Measurements from ENCODE around the gene DNAJC30.
A peak's percentile ranks its signal among the peaks of the same experiment; 100 is the strongest.
"Not testable (repeated sequence)": the region's sequence is repeated elsewhere in the genome, so short reads cannot be mapped to it uniquely, and the experiment has no call there.

Gene DNAJC30

GRCh38 chr7:73683056-73683787 is at the start of gene DNAJC30, which contains the start of gene BUD23:
DNAJC30 (minus strand) TSS chr7:73683453; CDS start chr7:73683423, 30 bp downstream.
BUD23 (plus strand) TSS chr7:73683597; CDS start chr7:73683626, 29 bp downstream.
- DNase-seq, result peak; percentile 81 to 97 (median 92)

- DNase-seq, result no peak
Measured at GRCh38 chr7:73732397-73732796, 49.1 kb upstream of the DNAJC30 start.

DNA sequence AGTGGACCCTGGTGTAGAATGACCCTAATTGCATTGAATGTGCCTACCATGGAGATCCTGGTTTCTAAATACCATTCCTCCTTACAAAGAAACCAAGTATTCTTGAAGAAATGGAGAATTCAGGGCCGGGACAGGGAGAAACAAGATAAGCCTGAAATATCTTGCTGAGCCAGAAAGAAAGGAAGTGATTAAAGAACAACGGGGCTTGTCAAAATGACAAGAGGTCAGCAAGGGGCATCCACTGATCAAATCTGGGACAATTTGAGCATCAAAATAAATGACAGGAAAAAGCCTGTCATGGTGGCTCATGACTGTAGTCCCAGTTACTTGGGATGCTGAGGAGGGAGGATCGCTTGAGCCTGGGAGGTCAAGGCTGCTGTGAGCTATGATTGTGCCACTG is 47.2 kb upstream of the DNAJC30 start:
- DNase-seq, result no peak

DNA sequence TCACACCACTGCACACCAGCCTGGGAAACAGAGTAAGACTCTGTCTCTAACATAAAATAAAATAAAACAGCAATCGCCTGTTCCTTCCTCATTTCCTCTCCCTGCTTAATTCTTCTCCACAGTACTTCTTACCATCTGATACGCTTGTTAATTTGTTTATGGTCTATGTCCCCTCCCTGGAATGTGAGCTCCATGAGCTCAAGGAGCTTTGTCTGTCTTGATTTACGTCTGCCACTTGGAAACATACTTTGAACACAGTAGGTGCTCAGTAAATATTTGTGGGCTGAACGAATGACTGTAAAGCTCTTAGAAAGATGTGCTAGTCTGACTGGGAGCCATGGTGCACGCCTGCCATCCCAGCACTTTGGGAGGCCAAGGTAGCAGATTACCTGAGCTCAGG is 45.3 kb upstream of the DNAJC30 start:
- DNase-seq, result no peak

DNA sequence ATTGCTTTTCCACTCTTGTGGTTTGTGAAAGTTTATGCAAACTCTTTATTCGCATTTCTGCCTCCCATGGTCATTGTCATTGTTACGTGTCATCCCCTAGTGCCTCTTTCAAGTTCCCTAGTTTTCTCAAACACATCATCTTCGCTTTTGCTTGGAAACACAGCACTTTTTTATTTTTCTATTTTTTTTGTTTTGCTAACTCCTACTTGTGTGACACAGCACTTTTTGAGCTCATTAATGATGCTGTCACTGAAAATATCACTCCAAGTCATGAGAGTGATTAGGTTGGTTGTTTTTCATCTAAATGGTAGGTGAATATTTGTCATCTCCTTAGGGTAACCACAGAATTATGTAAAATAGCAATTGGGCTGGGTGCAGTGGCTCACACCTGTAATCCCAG is 44.7 kb upstream of the DNAJC30 start:
- DNase-seq, result no peak

GRCh38 chr7:73726083-73726466 is 42.8 kb upstream of the DNAJC30 start:
- no peak for DNase-seq

DNA sequence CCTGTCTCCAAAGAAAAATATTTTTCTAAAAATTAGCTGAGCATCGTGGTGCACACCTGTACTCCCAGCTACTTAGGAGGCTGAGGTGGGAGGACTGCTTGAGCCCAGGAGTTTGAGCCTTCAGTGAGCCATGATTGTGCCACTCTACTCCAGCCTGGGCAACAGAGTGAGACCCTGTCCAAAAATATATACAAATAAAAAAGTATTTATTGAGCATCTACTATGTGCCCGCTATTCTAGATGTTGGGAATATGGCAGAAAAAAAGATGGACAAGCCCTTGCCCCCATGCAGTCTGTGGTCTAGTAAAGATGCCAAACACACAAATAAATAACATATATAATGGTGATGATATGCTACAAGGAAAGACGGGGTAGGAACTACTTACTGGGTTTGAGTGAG is 40.6 kb upstream of the DNAJC30 start:
- DNase-seq, result no peak

GRCh38 chr7:73722785-73723184 is 39.5 kb upstream of the DNAJC30 start:
- no peak for DNase-seq

DNA sequence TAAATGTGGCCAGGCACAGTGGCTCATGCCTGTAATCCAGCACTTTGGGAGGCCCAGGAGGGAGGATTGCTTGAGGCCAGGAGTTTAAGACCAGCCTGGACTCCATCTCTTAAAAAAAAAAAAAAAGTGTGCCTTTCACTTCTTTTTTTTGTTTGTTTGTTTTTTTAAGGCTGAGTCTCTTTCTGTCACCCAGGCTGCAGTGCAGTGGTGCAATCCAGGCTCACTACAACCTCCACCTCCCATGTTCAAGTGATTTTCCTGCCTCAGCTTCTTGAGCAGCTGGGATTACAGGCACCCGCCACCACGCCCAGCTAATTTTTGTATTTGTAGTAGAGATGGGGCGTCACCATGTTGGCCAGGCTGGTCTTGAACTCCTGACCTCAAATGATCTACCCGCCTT is 38.9 kb upstream of the DNAJC30 start:
- not testable (repeated sequence) for DNase-seq

- DNase-seq, result peak in 45 of 51 donors; percentile 6 to 84 (median 58)
Measured at GRCh38 chr7:73721377-73721817, 38.1 kb upstream of the DNAJC30 start.

DNA sequence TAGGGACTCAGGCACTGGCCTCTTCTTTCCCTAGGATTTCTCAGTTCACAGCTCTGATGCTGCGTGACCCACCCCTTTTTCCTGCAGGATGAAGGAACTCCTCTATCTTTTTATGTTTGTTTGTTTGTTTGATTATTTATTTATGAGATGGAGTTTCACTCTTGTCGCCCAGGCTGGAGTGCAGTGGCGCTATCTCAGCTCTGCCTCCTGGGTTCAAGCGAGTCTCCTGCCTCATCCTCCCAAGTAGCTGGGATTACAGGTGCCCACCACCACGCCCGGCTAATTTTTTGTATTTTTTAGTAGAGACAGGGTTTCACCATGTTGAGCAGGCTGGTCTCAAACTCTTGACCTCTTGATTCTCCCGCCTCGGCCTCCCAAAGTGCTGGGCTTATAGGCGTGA is 37.2 kb upstream of the DNAJC30 start:
- DNase-seq, result not testable (repeated sequence)

DNA sequence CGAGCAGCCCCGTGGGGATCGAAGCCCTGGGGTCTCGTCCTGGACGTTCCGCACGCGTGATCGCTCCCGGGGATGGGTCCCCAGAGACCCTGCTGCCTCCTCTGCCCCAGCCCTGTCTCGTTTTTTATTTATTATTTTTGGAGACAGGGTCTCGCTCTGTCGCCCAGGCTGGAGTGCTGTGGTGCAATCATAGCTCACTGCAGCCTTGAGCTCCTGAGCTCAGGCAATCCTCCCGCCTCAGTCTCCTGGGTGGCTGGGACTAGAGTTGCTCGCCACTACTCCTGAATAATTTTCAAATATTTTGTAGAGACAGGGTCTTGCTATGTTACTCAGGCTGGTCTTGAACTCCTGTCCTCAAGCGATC is 36.5 kb upstream of the DNAJC30 start:
- DNase-seq, result no peak

DNA sequence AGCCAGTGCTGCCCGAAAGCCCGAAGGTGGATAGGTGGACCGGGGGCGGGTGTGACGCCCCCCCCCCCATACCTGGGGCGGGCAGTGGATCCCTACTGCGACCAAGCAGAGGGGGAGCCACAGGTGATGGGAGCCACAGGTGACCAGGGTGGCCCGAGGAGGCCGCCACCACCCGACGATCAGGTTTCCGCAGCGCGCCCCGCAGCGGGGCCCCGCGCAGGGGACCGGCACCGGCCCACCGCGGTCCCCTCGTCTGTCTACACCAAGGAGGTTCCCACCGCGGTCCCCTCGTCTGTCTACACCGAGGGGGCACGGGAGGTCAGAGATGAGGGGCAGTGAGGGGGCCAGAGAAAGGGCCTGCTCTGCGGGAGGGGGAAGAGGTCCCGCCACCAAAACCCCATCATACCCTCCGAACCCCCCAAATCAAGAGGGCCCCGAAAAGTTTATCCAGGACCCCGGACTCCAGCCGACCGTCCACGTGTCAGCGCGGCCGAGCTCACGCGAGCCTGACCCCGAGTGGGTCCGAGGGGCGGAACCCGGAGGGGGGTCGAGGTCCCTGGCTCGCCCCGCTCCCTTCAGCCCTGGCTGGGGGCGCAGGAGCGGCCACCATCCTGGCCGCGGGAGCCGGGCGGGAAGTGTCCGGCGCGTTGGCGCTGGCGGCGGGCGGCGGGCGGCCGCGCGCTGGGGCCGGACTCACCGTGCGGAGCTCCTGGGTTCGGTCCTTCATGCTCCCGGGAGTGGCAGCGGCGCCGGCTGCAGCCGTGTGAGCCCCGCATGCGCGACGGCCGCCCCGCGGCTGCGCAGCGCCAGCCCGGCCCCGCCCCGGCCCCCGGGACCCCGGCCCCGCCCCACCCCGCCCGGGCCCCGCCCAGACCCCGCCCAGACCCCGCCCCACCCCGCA is 35.9 kb upstream of the DNAJC30 start, which contains the start of gene STX1A:
TSS of gene STX1A (minus strand) at position 765 of the 901 bp plus-strand sequence. CDS start at position 727, 38 bp downstream.
- DNase-seq, result peak in 42 of 51 donors; percentile 7 to 80 (median 48)

DNA sequence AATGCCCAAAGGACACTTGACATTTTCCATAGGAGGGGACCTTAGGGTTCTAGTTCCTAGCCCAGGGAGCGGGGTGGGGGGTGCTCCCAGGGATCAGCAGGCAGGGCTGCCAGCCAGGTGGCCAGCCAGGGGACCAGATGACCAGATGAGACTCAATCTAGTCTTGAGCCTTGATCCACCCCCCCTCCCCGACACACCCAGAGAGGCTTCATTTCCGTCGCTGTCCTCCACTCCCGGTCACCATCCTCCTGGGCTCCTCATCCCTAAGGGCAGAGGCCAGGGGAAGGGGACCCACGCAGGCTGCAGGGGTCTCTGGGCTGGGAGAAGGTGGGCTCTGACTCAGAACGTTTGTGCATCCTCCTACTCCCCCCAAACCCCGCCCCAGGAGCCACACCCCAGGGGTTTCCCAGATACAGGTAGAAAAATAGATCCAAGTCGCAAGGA is 35.2 kb upstream of the DNAJC30 start:
- DNase-seq, result no peak

- peak in 1 of 51 donors; percentile 54 for DNase-seq
Measured at GRCh38 chr7:73717991-73718405, 34.7 kb upstream of the DNAJC30 start.

GRCh38 chr7:73717025-73717807 is 34.0 kb upstream of the DNAJC30 start:
- no peak for DNase-seq

DNA sequence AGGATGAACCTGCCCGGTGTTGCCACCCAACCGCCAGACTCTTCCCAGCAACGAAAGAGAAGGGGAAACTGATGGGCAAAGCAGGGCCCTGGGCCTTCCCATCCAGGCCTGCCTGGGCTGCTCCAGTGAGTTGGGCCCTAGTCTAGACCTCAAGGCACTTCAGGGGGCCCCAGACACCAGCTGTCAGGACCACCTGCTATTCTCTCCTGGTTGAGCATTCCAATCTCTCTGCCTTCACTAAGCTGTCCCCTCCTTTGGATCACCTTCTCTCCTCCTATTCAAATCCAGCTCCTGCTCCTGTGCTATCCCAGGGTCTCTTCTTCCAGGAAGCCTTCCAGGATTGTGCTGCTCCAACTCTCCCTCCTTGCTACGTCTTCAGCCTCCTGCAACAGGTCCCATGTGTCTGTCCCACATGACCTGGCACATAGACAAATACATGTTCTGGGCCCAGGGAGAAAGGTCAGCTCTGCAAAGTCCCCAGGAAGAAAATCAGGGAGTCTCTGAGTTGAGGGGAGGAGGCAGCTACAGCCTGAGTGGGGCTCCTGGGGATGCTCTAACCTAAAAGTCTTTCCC is 33.2 kb upstream of the DNAJC30 start:
- DNase-seq, result no peak

DNA sequence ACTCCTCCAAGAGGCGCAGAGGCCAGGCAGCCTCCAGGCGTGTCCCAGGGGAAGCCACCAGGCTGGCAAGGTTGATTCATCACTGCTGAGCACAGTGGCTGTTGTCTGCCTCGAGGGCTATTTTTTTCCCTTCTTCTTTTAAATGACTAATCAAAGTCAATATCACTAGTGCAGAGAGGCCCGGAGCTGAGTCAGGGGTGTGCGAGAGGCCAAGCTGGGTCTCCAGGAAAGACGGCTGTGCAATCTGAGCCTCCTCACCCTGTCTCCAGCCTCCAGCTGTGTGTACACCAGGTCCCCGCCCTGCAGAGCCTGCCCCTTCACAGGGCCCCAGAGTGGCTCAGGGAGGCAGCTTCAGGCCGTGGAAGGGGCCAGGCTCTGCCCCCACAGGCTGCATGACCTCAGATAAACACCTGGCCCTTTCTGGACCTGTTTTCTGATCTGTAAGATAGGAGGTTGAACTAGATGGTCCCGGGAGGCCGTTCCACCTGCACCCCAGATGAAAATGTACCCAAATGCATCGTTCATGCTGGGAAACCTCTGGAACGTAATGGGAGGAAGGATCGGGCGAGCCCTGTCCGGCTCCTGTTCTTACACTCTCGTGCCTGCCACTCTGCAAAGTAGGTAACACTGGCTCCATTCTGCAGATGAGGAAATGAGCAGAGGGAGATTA is 32.5 kb upstream of the DNAJC30 start:
- DNase-seq, result peak in 1 of 51 donors; percentile 41

- DNase-seq, result not testable (repeated sequence)
Measured at GRCh38 chr7:73713319-73713718, 30.1 kb upstream of the DNAJC30 start.

- no peak for DNase-seq
Measured at GRCh38 chr7:73712773-73713172, 29.5 kb upstream of the DNAJC30 start.

All from hypothalamus (tissue), 51 donors.